ENCODE data around the gene PTPRK.

The PTPRK gene

GRCh38 chr6:128528241-128528640 lies 7.8 kb upstream of the PTPRK start:
- H3K9ac ChIP-seq (ENCODE audit: low read depth, low read length), result no peak overlapping the region
- H3K4me1 ChIP-seq (ENCODE audit: control insufficient read depth, insufficient read depth, low read length), result no peaks in the 10 kb centered on the region
- H3K4me3 ChIP-seq (ENCODE audit: low read length), result no peak overlapping the region
- no peak overlapping the region for H3K4me2 ChIP-seq (ENCODE audit: low read length)
- no peaks in the 10 kb centered on the region for H3K9me3 ChIP-seq (replicated peaks; ENCODE audit: low read length)
- no peaks in the 10 kb centered on the region for H3K27me3 ChIP-seq (ENCODE audit: control insufficient read depth, insufficient read depth, low read length)
- no peaks in the 10 kb centered on the region for H3K36me3 ChIP-seq (ENCODE audit: insufficient read depth, low read length)

- no peak overlapping the region for H3K4me3 ChIP-seq (ENCODE audit: low read length)
- no peaks in the 10 kb centered on the region for H3K9me3 ChIP-seq (replicated peaks; ENCODE audit: low read length)
- H3K9ac ChIP-seq (ENCODE audit: low read depth, low read length), result no peak overlapping the region
- H3K36me3 ChIP-seq (ENCODE audit: insufficient read depth, low read length), result no peaks in the 10 kb centered on the region
- no peaks in the 10 kb centered on the region for H3K27me3 ChIP-seq (ENCODE audit: control insufficient read depth, insufficient read depth, low read length)
- H3K4me2 ChIP-seq (ENCODE audit: low read length), result no peak overlapping the region
- H3K4me1 ChIP-seq (ENCODE audit: control insufficient read depth, insufficient read depth, low read length), result no peaks in the 10 kb centered on the region
Observed at GRCh38 chr6:128527375-128527774, 7.0 kb upstream of the PTPRK start.

- Histone ChIP-seq H3K4me3 (ENCODE audit: low read length) (no peak overlapping the region), H3K9me3 (replicated peaks; ENCODE audit: low read length) (no peaks in the 10 kb centered on the region), H3K9ac (ENCODE audit: low read depth, low read length) (no peak overlapping the region), H3K4me1 (ENCODE audit: control insufficient read depth, insufficient read depth, low read length) (peaks cover 3% of the 10 kb centered on the region), H3K36me3 (ENCODE audit: insufficient read depth, low read length) (no peaks in the 10 kb centered on the region), H3K27me3 (ENCODE audit: control insufficient read depth, insufficient read depth, low read length) (no peaks in the 10 kb centered on the region), H3K4me2 (ENCODE audit: low read length) (no peak overlapping the region)
Observed at GRCh38 chr6:128526152-128526914, 5.9 kb upstream of the PTPRK start.

- H3K4me1 ChIP-seq (ENCODE audit: control insufficient read depth, insufficient read depth, low read length), result peaks cover 3% of the 10 kb centered on the region
- H3K36me3 ChIP-seq (ENCODE audit: insufficient read depth, low read length), result no peaks in the 10 kb centered on the region
- no peak overlapping the region for H3K4me2 ChIP-seq (ENCODE audit: low read length)
- H3K4me3 ChIP-seq (ENCODE audit: low read length), result no peak overlapping the region
- no peaks in the 10 kb centered on the region for H3K27me3 ChIP-seq (ENCODE audit: control insufficient read depth, insufficient read depth, low read length)
- no peak overlapping the region for H3K9ac ChIP-seq (ENCODE audit: low read depth, low read length)
- no peaks in the 10 kb centered on the region for H3K9me3 ChIP-seq (replicated peaks; ENCODE audit: low read length)
Observed at GRCh38 chr6:128525406-128525805, 5.0 kb upstream of the PTPRK start.

GRCh38 chr6:128521282-128521632 lies 858 bp upstream of the PTPRK start:
- Histone ChIP-seq H3K4me1 (ENCODE audit: control insufficient read depth, insufficient read depth, low read length) (peaks cover 19% of the 10 kb centered on the region), H3K4me2 (ENCODE audit: low read length) (peak overlapping the region; percentile 94), H3K27me3 (ENCODE audit: control insufficient read depth, insufficient read depth, low read length) (no peaks in the 10 kb centered on the region), H3K9ac (ENCODE audit: low read depth, low read length) (peak overlapping the region; percentile 94), H3K36me3 (ENCODE audit: insufficient read depth, low read length) (no peaks in the 10 kb centered on the region), H3K9me3 (replicated peaks; ENCODE audit: low read length) (no peaks in the 10 kb centered on the region), H3K4me3 (ENCODE audit: low read length) (peak overlapping the region; percentile 94)

- no peaks in the 10 kb centered on the region for H3K27me3 ChIP-seq (ENCODE audit: control insufficient read depth, insufficient read depth, low read length)
- H3K9ac ChIP-seq (ENCODE audit: low read depth, low read length), result peak overlapping the region; percentile 94
- no peaks in the 10 kb centered on the region for H3K36me3 ChIP-seq (ENCODE audit: insufficient read depth, low read length)
- no peaks in the 10 kb centered on the region for H3K9me3 ChIP-seq (replicated peaks; ENCODE audit: low read length)
- peak overlapping the region; percentile 94 for H3K4me2 ChIP-seq (ENCODE audit: low read length)
- H3K4me3 ChIP-seq (ENCODE audit: low read length), result peak overlapping the region; percentile 94
- H3K4me1 ChIP-seq (ENCODE audit: control insufficient read depth, insufficient read depth, low read length), result peaks cover 29% of the 10 kb centered on the region
Observed at GRCh38 chr6:128519931-128520435, 416 bp downstream of the PTPRK start.

- Histone ChIP-seq H3K9ac (ENCODE audit: low read depth, low read length) (peak overlapping the region; percentile 94), H3K27me3 (ENCODE audit: control insufficient read depth, insufficient read depth, low read length) (no peaks in the 10 kb centered on the region), H3K4me1 (ENCODE audit: control insufficient read depth, insufficient read depth, low read length) (peaks cover 29% of the 10 kb centered on the region), H3K4me2 (ENCODE audit: low read length) (peak overlapping the region; percentile 94), H3K9me3 (replicated peaks; ENCODE audit: low read length) (no peaks in the 10 kb centered on the region), H3K4me3 (ENCODE audit: low read length) (peak overlapping the region; percentile 94), H3K36me3 (ENCODE audit: insufficient read depth, low read length) (no peaks in the 10 kb centered on the region)
Observed at GRCh38 chr6:128519132-128519930, 1.1 kb downstream of the PTPRK start.

GRCh38 chr6:128518434-128519131 lies 1.8 kb downstream of the PTPRK start:
- Histone ChIP-seq H3K36me3 (ENCODE audit: insufficient read depth, low read length) (no peaks in the 10 kb centered on the region), H3K4me1 (ENCODE audit: control insufficient read depth, insufficient read depth, low read length) (peaks cover 29% of the 10 kb centered on the region), H3K4me2 (ENCODE audit: low read length) (peak overlapping the region; percentile 94), H3K9ac (ENCODE audit: low read depth, low read length) (peak overlapping the region; percentile 94), H3K4me3 (ENCODE audit: low read length) (peak overlapping the region; percentile 94), H3K27me3 (ENCODE audit: control insufficient read depth, insufficient read depth, low read length) (no peaks in the 10 kb centered on the region), H3K9me3 (replicated peaks; ENCODE audit: low read length) (no peaks in the 10 kb centered on the region)

- Histone ChIP-seq H3K27me3 (ENCODE audit: control insufficient read depth, insufficient read depth, low read length) (no peaks in the 10 kb centered on the region), H3K9ac (ENCODE audit: low read depth, low read length) (no peak overlapping the region), H3K4me1 (ENCODE audit: control insufficient read depth, insufficient read depth, low read length) (peaks cover 37% of the 10 kb centered on the region), H3K36me3 (ENCODE audit: insufficient read depth, low read length) (no peaks in the 10 kb centered on the region), H3K9me3 (replicated peaks; ENCODE audit: low read length) (no peaks in the 10 kb centered on the region), H3K4me2 (ENCODE audit: low read length) (peak overlapping the region; percentile 94), H3K4me3 (ENCODE audit: low read length) (no peak overlapping the region)
Observed at GRCh38 chr6:128517124-128517523, 3.3 kb downstream of the PTPRK start.

GRCh38 chr6:128516514-128516898 lies 3.9 kb downstream of the PTPRK start:
- Histone ChIP-seq H3K27me3 (ENCODE audit: control insufficient read depth, insufficient read depth, low read length) (no peaks in the 10 kb centered on the region), H3K9ac (ENCODE audit: low read depth, low read length) (peak overlapping the region; percentile 10)

More at GRCh38 chr6:128516514-128516898, 3.9 kb downstream of the PTPRK start:
- no peaks in the 10 kb centered on the region for H3K9me3 ChIP-seq (replicated peaks; ENCODE audit: low read length)
- H3K4me3 ChIP-seq (ENCODE audit: low read length), result peak overlapping the region; percentile 5
- H3K36me3 ChIP-seq (ENCODE audit: insufficient read depth, low read length), result no peaks in the 10 kb centered on the region
- peaks cover 41% of the 10 kb centered on the region for H3K4me1 ChIP-seq (ENCODE audit: control insufficient read depth, insufficient read depth, low read length)
- peak overlapping the region; percentile 65 for H3K4me2 ChIP-seq (ENCODE audit: low read length)
